Measurements from ENCODE around the gene ERLEC1. TPM values are rescaled to one million over a fixed set of nuclear protein-coding genes. Genes with fewer than 3 reads are reported as not detected.

ERLEC1 gene
- total and polyA plus RNA-seq, 2 of the 4 experiments (the other 2 are of a cell fraction), result 40.3 to 53.4 TPM

- Histone ChIP-seq H2AFZ (replicated peaks; ENCODE audit: low read length, poor library complexity) (no peak overlapping the region), H2AK5ac (ENCODE audit: low read depth, low read length) (no peak overlapping the region), H2BK20ac (ENCODE audit: low read depth, low read length) (no peak overlapping the region), H4K8ac (ENCODE audit: low read depth in 2 of 2, low read length in 2 of 2) (no peak overlapping the region), H3K79me1 (ENCODE audit: low read depth in 1 of 2, low read length in 2 of 2) (no peaks in the 10 kb centered on the region), H3K27ac (ENCODE audit: insufficient read depth, low read length) (no peak overlapping the region), H3K9me1 (ENCODE audit: insufficient read depth, low read length) (no peaks in the 10 kb centered on the region), H3K4me1 (ENCODE audit: control insufficient read depth, insufficient read depth, low read length) (no peaks in the 10 kb centered on the region), H3K4ac (ENCODE audit: low read depth, low read length) (no peak overlapping the region), H3K18ac (ENCODE audit: low read depth, low read length) (no peak overlapping the region), H3K4me3 (ENCODE audit: insufficient read depth, low read depth, low read length) (no peak overlapping the region), H3K4me2 (ENCODE audit: low read depth, low read length) (no peak overlapping the region), H3K27me3 (ENCODE audit: control insufficient read depth, insufficient read depth, low read length) (no peaks in the 10 kb centered on the region), H3K23ac (ENCODE audit: low read depth, low read length) (no peak overlapping the region), H4K5ac (ENCODE audit: low read depth, low read length) (no peak overlapping the region), H2BK15ac (ENCODE audit: low read depth, low read length) (no peak overlapping the region), H3K56ac (ENCODE audit: extremely low read depth, insufficient read depth, low read length) (no peak overlapping the region), H2BK5ac (ENCODE audit: low read depth, low read length, poor library complexity, severe bottlenecking) (no peak overlapping the region), H3K9ac (ENCODE audit: low read depth, low read length) (no peak overlapping the region), H4K20me1 (ENCODE audit: insufficient read depth, low read length) (no peaks in the 10 kb centered on the region), H4K91ac (ENCODE audit: insufficient read depth, low read depth, low read length) (no peak overlapping the region), H3K36me3 (ENCODE audit: control insufficient read depth, insufficient read depth, low read length) (no peaks in the 10 kb centered on the region), H3K14ac (replicated peaks; ENCODE audit: low read depth, low read length) (no peak overlapping the region), H3K9me3 (ENCODE audit: control insufficient read depth, insufficient read depth, low read length) (peaks cover 2% of the 10 kb centered on the region), H2BK120ac (ENCODE audit: low read depth, low read length) (no peak overlapping the region), H2AK9ac (replicated peaks; ENCODE audit: low read depth, low read length, poor library complexity) (no peak overlapping the region)
- in situ Hi-C loops (cut with MboI; ENCODE audit: low sequenced_read_pairs) (no loop called here), dilution Hi-C loops (cut with HindIII; ENCODE audit: low sequenced_read_pairs, unreplicated experiment) (no loop called here), intact Hi-C loops (cut with micrococcal nuclease) (no loop called here)
- POLR2A ChIA-PET (ENCODE audit: unreplicated experiment), result no interaction called here
- TF ChIP-seq MXI1 (IDR thresholded peaks at IDR 0.05; ENCODE audit: borderline replicate concordance, low read depth, low read length) (no peak), CHD1 (IDR thresholded peaks at IDR 0.05; ENCODE audit: low read depth, low read length) (no peak), MAZ (IDR thresholded peaks at IDR 0.05; ENCODE audit: borderline replicate concordance, low read depth, low read length) (no peak), FOS (IDR thresholded peaks at IDR 0.05; ENCODE audit: low read depth, low read length) (no peak), MAFK (IDR thresholded peaks at IDR 0.05; ENCODE audit: low read depth, low read length) (no peak), RCOR1 (IDR thresholded peaks at IDR 0.05; ENCODE audit: insufficient replicate concordance, low read length) (no peak), ELK1 (IDR thresholded peaks at IDR 0.05; ENCODE audit: borderline replicate concordance, low read depth, low read length) (no peak), RFX5 (IDR thresholded peaks at IDR 0.05; ENCODE audit: low read depth, low read length) (no peak), NFE2L2 (IDR thresholded peaks at IDR 0.05; ENCODE audit: low read depth, low read length) (no peak), BHLHE40 (IDR thresholded peaks at IDR 0.05; ENCODE audit: low read depth, low read length) (no peak), RAD21 (IDR thresholded peaks at IDR 0.05; ENCODE audit: low read length) (no peak)
- TF ChIP-seq, protein P1, sequence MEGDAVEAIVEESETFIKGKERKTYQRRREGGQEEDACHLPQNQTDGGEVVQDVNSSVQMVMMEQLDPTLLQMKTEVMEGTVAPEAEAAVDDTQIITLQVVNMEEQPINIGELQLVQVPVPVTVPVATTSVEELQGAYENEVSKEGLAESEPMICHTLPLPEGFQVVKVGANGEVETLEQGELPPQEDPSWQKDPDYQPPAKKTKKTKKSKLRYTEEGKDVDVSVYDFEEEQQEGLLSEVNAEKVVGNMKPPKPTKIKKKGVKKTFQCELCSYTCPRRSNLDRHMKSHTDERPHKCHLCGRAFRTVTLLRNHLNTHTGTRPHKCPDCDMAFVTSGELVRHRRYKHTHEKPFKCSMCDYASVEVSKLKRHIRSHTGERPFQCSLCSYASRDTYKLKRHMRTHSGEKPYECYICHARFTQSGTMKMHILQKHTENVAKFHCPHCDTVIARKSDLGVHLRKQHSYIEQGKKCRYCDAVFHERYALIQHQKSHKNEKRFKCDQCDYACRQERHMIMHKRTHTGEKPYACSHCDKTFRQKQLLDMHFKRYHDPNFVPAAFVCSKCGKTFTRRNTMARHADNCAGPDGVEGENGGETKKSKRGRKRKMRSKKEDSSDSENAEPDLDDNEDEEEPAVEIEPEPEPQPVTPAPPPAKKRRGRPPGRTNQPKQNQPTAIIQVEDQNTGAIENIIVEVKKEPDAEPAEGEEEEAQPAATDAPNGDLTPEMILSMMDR (conservative IDR thresholded peaks at IDR 0.05; ENCODE audit: low read depth, low read length), result no peak
- ATAC-seq (ENCODE audit: low read depth) (no peak), DNase-seq (no peak)
- 83% methylated on average over 1 of the region's 3 CpGs; no CpG with 5 or more reads in 1 of the 2 experiments for WGBS, 2 experiments (ENCODE audit: extremely low coverage in 2 of 2, insufficient read length in 1 of 2)
- BruUV-seq (replicated peaks), result no TSS peak
- CTCF ChIA-PET, result no interaction called here
Measured at GRCh38 chr2:53842891-53843290, 56.0 kb downstream of the ERLEC1 start.
